Measurements from ENCODE around the gene ELF2. TPM values are rescaled to one million over a fixed set of nuclear protein-coding genes. Genes with fewer than 3 reads are reported as not detected.
A peak's percentile ranks its signal among the peaks of the same experiment; 100 is the strongest.
"Not testable (repeated sequence)": the region's sequence is repeated elsewhere in the genome, so short reads cannot be mapped to it uniquely, and the experiment has no call there.

ELF2 gene
- total and polyA plus RNA-seq, 2 experiments from 2014 or later: 33.1 to 46.9 TPM

- DNase-seq (ENCODE audit: low spot score): no peak
- H3K4me2 ChIP-seq: no peak overlapping the region
- no peak overlapping the region for H2AFZ ChIP-seq
- H3K27me3 ChIP-seq: no peaks in the 10 kb centered on the region
- H3K9me3 ChIP-seq (ENCODE audit: low read depth): no peaks in the 10 kb centered on the region
- no peaks in the 10 kb centered on the region for H3K36me3 ChIP-seq (replicated peaks; ENCODE audit: insufficient read depth, low read depth)
- no peaks in the 10 kb centered on the region for H3K9me2 ChIP-seq (replicated peaks; ENCODE audit: insufficient read depth)
- peaks cover 87% of the 10 kb centered on the region for H3K79me2 ChIP-seq
- TF ChIP-seq, protein P1, sequence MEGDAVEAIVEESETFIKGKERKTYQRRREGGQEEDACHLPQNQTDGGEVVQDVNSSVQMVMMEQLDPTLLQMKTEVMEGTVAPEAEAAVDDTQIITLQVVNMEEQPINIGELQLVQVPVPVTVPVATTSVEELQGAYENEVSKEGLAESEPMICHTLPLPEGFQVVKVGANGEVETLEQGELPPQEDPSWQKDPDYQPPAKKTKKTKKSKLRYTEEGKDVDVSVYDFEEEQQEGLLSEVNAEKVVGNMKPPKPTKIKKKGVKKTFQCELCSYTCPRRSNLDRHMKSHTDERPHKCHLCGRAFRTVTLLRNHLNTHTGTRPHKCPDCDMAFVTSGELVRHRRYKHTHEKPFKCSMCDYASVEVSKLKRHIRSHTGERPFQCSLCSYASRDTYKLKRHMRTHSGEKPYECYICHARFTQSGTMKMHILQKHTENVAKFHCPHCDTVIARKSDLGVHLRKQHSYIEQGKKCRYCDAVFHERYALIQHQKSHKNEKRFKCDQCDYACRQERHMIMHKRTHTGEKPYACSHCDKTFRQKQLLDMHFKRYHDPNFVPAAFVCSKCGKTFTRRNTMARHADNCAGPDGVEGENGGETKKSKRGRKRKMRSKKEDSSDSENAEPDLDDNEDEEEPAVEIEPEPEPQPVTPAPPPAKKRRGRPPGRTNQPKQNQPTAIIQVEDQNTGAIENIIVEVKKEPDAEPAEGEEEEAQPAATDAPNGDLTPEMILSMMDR (IDR thresholded peaks at IDR 0.05; ENCODE audit: poor library complexity): no peak
- no peak for TF ChIP-seq EZH2phosphoT487 (IDR thresholded peaks at IDR 0.05; ENCODE audit: low read depth, severe bottlenecking, unreplicated experiment)
- no peak for TF ChIP-seq EZH2 (IDR thresholded peaks at IDR 0.05; ENCODE audit: borderline replicate concordance)
- no peak overlapping the region for H3K4me3 ChIP-seq
- H4K20me1 ChIP-seq (ENCODE audit: insufficient read depth, poor library complexity, severe bottlenecking): peaks cover 13% of the 10 kb centered on the region
- WGBS (ENCODE audit: low lambda C conversion rate, missing lambda C conversion rate): 81% methylated on average over 1 of the region's 1 CpG
- H3K4me1 ChIP-seq (ENCODE audit: insufficient read depth): no peaks in the 10 kb centered on the region
- no peak overlapping the region for H3K27ac ChIP-seq
Observed at GRCh38 chr4:139164731-139165130, 12.3 kb downstream of the ELF2 start.

DNA sequence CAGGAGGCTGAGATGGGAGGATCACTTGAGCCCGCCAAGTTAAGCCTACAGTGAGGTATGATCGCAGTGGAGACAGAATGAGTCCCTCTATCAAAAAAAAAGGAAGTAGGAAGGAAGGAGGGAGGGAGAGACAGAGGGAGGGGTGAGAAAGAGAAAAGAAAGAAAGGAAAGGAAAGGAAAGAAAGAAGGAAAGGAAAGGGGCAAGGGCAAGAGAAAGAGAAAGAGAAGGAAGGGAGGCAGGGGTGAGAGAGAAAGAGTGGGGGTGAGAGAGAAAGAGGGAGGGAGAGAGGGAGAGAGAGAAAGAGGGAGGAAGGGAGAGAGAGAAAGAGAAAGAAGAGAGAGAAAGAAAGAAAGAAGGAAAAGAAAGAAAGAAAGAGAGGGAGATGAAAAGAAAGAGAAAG, 13.2 kb downstream of the ELF2 start:
- Histone ChIP-seq H3K27ac (no peak overlapping the region), H3K4me3 (no peak overlapping the region), H3K4me1 (ENCODE audit: insufficient read depth) (no peaks in the 10 kb centered on the region), H3K27me3 (no peaks in the 10 kb centered on the region), H3K4me2 (no peak overlapping the region), H3K79me2 (peaks cover 87% of the 10 kb centered on the region), H2AFZ (no peak overlapping the region), H4K20me1 (ENCODE audit: insufficient read depth, poor library complexity, severe bottlenecking) (peaks cover 13% of the 10 kb centered on the region), H3K9me2 (replicated peaks; ENCODE audit: insufficient read depth) (no peaks in the 10 kb centered on the region), H3K36me3 (replicated peaks; ENCODE audit: insufficient read depth, low read depth) (no peaks in the 10 kb centered on the region), H3K9me3 (ENCODE audit: low read depth) (no peaks in the 10 kb centered on the region)
- DNase-seq (ENCODE audit: low spot score): no peak
- 93% methylated on average over 2 of the region's 2 CpGs for WGBS (ENCODE audit: low lambda C conversion rate, missing lambda C conversion rate)
- TF ChIP-seq EZH2 (IDR thresholded peaks at IDR 0.05; ENCODE audit: borderline replicate concordance): no peak
- TF ChIP-seq, protein P1 (IDR thresholded peaks at IDR 0.05; ENCODE audit: poor library complexity): no peak
- TF ChIP-seq EZH2phosphoT487 (IDR thresholded peaks at IDR 0.05; ENCODE audit: low read depth, severe bottlenecking, unreplicated experiment): no peak

DNA sequence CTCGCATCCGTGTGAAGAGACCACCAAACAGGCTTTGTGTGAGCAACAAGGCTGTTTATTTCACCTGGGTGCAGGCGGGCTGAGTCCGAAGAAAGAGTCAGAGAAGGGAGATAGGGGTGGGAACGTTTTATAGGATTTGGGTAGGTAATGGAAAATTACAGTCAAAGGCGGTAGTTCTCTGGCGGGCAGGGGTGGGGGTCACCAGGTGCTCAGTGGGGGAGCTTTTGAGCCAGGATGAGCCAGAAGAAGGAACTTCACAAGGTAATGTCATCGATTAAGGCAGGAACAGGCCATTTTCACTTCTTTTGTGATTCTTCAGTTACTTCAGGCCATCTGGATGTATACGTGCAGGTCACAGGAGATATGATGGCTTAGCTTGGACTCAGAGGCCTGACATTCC, 19.0 kb downstream of the ELF2 start:
- H3K4me2 ChIP-seq; DNase-seq (ENCODE audit: low spot score); H3K9me2 ChIP-seq (replicated peaks; ENCODE audit: insufficient read depth); H3K4me3 ChIP-seq; H3K9me3 ChIP-seq (ENCODE audit: low read depth); H4K20me1 ChIP-seq (ENCODE audit: insufficient read depth, poor library complexity, severe bottlenecking); H2AFZ ChIP-seq; H3K36me3 ChIP-seq (replicated peaks; ENCODE audit: insufficient read depth, low read depth); H3K27ac ChIP-seq; H3K27me3 ChIP-seq: not testable (repeated sequence)
- peaks cover 16% of the 10 kb centered on the region for H3K4me1 ChIP-seq (ENCODE audit: insufficient read depth)
- 77% methylated on average over 9 of the region's 9 CpGs for WGBS (ENCODE audit: low lambda C conversion rate, missing lambda C conversion rate)
- H3K79me2 ChIP-seq: peaks cover 83% of the 10 kb centered on the region

- H3K9me2 ChIP-seq (replicated peaks; ENCODE audit: insufficient read depth): no peaks in the 10 kb centered on the region
- TF ChIP-seq EZH2phosphoT487 (IDR thresholded peaks at IDR 0.05; ENCODE audit: low read depth, severe bottlenecking, unreplicated experiment) (no peak), EZH2 (IDR thresholded peaks at IDR 0.05; ENCODE audit: borderline replicate concordance) (no peak)
- TF ChIP-seq, protein P1 (IDR thresholded peaks at IDR 0.05; ENCODE audit: poor library complexity): no peak
- peaks cover 17% of the 10 kb centered on the region for H3K4me1 ChIP-seq (ENCODE audit: insufficient read depth)
- H3K36me3 ChIP-seq (replicated peaks; ENCODE audit: insufficient read depth, low read depth): no peaks in the 10 kb centered on the region
- H3K9me3 ChIP-seq (ENCODE audit: low read depth): no peaks in the 10 kb centered on the region
- H3K27me3 ChIP-seq: no peaks in the 10 kb centered on the region
- no peaks in the 10 kb centered on the region for H4K20me1 ChIP-seq (ENCODE audit: insufficient read depth, poor library complexity, severe bottlenecking)
- H3K4me2 ChIP-seq: peak overlapping the region; percentile 42
- peaks cover 78% of the 10 kb centered on the region for H3K79me2 ChIP-seq
- DNase-seq (ENCODE audit: low spot score): no peak
- 66% methylated on average over 5 of the region's 5 CpGs for WGBS (ENCODE audit: low lambda C conversion rate, missing lambda C conversion rate)
- H3K4me3 ChIP-seq: no peak overlapping the region
- H3K27ac ChIP-seq: peak overlapping the region; percentile 78
- no peak overlapping the region for H2AFZ ChIP-seq
Observed at GRCh38 chr4:139154952-139155557, 22.0 kb downstream of the ELF2 start.

Data from hepatocyte (in vitro differentiated cells).